CD4-positive, alpha-beta T cell treated with Interleukin-10 for 1 hour (primary cell): ENCODE results near the gene AIP.
A peak's percentile ranks its signal among the peaks of the same experiment; 100 is the strongest.
"Not testable (repeated sequence)": the region's sequence is repeated elsewhere in the genome, so short reads cannot be mapped to it uniquely, and the experiment has no call there.

Source experiments
- DNase-seq: peaks from one replicate; pipeline ENCODE4 v3.0.0-alpha.2; 2020

The AIP gene

DNA sequence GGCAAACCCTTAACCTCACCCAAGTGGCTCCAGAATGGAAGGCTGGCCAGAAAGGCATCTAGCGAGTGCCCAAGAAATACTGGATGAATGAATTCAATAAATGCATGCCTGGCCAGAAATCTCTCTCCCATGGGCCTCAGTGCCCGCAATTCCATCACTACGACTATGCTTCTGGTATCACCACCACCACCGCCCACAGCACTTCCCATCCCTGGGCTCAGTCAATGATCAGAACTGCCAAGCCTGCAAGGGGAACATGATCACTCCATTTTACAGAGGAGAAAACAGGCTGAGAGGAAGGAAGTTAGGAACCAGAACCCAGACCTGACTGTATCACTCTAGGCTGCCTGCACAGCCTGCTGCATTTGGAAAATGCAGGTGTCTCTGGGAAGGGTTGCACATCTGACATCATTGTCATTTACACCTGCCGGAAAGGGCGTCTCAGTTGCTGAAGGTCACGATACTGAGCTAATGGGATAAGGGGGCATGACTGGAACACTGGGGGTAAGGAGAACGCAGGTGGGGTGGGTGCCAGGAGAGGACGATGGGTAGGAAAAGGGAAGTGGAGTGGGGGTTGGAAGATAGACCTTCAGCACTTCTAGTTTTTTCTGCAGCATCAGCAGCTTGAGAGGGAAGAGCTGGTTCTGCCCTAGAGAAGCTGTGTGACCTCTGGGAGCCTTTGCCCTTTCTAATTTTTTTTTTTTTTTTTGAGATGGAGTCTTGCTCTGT, 33.5 kb upstream of the AIP start:
- no peak for DNase-seq

- DNase-seq = no peak
Observed at GRCh38 chr11:67450796-67451657, 31.8 kb upstream of the AIP start.

DNA sequence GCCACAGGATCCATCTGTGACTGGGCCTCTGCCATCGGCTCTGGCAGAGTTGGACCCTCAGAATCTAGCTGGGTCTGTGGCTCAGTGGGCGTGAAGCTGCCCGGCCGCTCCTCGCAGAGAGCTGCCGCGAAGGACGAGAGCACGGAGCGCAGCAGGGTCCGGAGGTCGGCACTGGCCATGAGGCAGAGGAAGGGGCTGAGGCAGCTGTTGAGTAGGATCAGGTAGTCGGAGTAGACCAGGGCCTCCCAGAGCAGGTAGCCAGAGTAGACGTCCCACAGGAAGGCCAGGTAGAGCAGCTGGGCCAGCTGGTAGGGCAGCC, 31.2 kb upstream of the AIP start:
- DNase-seq = no peak

DNA sequence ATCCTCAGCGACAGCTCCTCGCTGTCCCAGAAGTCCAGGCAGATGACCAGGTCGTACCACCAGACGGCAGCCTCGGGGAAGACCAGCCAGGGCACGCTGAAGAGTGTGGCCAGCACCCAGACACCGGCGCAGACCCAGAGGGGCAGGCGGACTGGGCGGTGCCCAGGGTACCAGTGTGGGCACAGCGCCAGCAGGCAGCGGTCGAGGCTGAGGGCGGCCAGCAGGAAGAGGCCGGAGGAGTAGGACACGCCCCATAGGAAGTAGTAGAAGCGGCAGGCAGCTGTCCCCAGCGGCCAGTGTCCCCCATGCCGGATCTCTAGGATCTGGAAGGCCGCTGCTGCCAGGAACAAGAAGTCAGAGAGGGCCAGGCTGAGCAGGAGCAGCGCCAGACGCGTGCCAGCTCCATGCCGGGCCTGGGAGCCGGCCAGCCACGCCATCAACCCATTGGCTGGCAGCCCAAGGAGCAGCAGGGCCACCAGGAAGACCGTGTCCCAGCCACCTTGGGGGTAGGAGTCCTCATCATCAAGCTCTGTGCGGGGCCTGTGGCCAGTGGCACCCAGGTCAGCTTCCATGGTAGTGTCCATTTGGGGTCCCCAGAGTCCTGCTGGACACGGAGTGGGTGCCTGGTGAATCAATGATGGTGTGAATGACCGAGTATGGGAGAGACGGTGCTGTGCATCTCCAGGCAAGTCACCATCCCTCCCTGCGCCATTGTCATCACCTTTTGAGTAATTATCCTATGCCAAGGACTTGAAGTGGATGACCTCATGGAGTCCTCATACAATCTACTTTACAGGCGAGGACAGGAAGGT, 30.5 kb upstream of the AIP start, which contains the start of gene GPR152:
GPR152 (minus strand) TSS at position 589 of the 812 bp plus-strand sequence; CDS start at position 584, 5 bp downstream.
- no peak for DNase-seq

DNA sequence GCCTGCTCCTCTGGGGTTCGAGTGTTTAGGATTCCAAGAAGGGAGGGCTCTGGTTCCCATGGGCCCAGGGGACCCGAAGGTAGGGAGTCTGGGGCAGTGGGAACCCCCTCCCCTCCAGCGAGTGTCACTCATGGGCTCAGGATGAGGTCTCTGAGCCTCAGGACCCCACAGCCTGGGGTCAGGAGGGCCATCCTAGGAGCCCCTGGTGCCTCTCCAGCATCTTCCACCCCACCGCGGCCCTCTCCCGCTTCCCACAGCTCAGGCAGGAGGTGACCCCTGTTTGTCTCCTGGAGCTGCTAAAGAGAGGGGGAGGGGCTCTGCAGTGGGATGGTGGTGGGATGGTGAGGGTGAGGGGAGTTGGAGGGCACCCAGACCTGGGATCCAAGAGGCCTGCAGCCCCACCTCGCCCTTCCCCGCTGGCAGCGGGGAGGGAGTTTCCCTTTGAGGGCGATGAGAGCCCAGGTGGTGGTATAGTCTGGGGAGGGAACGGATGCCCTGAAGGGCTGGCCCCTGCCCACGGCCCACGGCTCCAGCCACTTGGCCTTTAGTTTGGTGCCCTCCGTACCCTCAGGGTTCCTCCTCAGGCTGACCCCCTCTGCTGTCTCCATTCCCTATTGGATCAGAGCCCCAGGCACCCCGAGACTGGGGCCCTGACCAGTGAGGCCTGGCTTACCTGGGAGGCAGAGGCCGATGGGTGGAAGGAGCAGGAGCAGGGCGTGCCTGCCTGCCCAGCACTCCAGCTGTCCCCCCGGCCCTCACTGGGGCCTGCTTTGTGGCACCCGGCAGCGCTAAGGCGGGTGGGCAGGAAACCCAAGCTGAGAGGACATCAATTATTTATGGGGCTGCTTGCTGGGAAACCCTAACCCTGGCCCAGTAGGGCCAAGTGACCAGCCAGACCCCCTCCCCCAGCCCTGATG, 28.8 kb upstream of the AIP start:
- no peak for DNase-seq

DNA sequence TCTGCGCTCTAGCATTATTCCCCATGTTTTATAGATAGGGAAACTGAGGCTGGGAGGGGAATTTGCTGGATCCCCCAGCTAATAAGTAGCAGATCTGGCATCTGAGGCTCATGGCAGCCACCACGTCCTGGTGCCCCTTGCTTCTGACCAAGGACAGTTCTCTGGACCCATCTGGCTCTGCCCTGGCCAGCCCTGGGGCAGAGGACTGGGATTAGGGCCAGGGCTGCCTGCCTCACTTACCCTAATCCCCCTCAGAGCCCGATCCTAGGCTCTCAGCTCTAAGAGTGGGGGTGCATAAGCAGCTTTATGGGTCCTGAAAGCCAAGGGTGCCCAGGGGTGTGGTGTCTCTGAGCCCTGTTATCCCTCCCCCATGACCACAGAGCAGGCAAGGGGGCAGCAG, 27.8 kb upstream of the AIP start, which contains the start of gene CABP4:
CABP4 (plus strand) TSS at position 301 of the 400 bp plus-strand sequence; CDS start at position 371, 70 bp downstream.
- DNase-seq = no peak

DNA sequence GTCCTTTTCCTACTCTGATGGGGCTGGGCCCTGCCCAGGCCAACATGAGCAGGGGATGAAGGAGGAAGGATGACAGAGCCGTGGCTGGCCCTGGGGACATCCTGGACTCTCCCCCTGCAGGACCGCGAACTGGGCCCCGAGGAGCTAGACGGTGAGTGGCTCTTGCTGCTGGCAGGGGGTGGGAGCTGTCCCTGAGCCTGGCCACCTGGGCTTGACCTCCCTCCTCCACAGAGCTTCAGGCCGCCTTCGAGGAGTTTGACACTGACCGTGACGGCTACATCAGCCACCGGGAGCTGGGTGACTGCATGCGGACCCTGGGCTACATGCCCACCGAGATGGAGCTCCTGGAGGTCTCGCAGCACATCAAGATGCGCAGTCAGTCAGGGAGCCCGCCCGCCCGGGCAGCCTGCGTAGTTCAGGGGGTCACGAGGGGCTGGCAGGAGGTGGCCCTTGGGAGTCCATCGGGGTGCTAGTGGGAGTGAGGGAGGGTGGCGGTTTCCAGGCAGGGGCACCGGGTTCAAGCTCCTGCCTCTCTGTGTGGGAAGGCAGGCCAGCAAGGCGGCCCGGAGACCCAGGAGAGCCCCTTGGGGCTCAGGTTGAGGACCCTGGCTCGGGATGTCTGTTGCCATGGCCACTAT, 26.6 kb upstream of the AIP start:
- DNase-seq = no peak

GRCh38 chr11:67457453-67457852, 25.4 kb upstream of the AIP start:
- DNase-seq = no peak

DNA sequence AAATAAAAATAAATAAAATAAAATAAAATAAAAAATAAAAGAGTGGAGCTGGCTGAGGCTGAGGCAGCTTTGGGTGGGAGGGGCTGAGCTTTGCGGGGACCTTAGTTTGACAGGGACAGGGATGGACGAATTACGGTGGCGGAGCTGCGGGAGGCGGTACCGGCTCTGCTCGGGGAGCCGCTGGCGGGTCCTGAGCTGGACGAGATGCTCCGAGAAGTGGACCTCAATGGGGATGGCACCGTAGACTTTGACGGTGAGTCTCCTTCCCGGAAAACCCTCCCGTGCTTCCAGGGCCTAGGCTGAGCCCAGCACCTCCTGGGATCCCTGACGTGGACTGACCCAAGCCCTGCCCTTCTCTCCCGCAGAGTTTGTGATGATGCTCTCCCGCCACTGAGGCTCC, 24.6 kb upstream of the AIP start:
- DNase-seq = no peak

DNA sequence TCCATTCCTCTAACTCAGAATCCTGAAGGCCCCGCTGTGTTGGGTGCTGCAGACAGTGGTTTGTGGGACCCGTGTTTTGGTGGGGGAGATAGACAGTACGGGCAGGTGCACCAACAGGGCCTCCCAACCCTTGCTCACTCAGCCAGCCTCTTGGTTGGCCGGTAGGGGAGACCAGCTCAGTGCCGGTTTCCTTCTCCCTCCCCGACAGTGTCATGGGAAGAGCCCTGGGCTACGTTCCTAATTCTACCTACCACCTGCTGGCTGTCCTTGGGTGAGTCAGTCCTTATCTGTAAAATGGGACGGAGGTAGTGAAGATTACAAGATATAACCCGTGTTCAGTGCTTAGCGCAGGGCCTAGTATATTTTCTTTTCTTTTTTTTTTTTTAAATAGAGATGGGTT, 19.6 kb upstream of the AIP start:
- DNase-seq = no peak

DNA sequence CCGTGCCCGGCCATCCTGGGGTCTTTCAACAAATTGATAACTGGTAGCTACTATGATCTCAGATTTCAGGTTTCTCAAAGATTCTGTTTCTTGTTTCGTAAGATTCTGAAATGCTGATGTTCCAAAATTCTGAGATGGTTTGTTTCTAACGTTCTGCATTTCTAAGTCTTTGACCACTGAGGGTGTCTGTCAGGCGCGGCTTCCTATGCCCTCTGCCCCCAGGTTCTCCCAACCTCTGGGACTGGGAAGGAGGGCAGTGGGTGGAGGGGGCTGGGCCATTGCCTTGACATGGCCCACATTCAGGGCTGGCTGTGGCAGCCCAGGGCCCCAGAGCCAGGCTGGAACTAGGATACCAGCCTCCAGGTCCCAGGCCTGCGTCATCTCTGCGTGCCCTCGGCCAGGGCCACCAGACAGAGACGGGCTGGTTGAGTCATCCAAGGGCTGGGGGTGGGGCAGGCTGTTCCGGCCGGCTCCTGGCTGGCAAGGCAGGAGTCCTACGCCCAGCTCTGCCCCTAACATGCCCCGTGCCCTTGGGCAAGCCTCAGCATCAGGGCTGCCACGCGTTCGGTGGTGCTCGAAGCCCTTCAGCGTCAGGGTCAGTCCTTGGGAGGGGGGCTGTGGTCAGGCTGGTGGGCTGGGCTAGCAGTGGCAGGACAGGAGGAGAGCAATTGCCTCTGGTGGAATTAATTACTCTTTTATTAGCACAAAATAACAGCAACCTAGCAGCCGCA, 19.0 kb upstream of the AIP start:
- no peak for DNase-seq

DNA sequence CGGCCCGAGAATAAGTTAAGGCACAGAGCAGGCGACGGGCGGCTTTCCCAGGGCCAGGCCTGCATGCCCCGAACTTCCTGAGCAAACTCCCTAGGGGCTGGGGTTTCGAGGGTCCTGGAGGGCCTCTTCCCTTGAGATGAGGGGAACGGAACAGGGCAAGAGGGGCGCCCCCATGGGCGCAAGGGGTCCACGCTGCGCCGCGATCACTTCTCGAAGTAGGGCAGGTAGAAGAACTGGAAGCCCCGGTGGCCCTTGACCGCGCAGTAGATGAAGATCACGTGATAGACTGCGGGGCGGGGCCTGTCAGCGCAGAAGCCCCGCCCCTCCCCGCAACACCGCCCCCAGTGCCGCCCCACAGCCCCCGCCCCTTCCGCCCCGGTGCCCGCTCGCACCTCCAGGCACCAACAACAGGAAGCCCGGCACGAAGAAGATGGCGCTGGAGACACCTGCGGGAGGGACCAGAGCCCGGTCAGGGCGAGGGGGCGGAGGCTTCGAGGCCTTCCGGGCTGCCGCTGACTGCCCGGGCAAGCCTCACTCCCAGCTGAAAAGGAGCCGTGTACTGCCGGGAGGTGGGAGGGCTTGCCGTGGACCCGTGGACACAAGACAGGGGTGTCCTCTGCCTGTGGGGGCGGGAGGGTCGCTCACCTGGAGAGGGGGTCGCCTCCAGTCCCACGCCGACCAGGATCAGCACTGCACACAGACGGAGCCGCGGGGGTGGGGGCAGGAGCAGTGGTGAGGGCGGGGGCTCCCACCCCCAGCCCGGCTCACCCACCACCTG, 18.2 kb upstream of the AIP start:
- DNase-seq = peak; percentile 96

DNA sequence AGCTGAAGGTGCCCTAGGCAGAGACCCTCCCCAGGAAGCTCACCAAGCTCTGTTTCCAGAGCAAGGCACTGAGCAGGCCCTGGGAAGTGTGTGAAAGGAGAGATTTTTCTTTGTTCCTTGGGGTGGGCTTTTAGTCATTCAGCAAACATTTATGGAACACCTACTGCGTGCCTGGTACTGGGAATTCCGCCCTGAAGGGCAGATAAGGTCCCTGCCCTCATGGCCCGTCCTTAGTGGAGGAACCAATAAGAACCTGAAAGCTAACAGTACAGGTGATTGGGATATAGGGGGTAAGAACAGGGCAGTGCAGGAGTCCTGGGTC, 17.7 kb upstream of the AIP start:
- no peak for DNase-seq

- not testable (repeated sequence) for DNase-seq
Observed at GRCh38 chr11:67465530-67465929, 17.3 kb upstream of the AIP start.

GRCh38 chr11:67466367-67466766, 16.5 kb upstream of the AIP start:
- DNase-seq = no peak

DNA sequence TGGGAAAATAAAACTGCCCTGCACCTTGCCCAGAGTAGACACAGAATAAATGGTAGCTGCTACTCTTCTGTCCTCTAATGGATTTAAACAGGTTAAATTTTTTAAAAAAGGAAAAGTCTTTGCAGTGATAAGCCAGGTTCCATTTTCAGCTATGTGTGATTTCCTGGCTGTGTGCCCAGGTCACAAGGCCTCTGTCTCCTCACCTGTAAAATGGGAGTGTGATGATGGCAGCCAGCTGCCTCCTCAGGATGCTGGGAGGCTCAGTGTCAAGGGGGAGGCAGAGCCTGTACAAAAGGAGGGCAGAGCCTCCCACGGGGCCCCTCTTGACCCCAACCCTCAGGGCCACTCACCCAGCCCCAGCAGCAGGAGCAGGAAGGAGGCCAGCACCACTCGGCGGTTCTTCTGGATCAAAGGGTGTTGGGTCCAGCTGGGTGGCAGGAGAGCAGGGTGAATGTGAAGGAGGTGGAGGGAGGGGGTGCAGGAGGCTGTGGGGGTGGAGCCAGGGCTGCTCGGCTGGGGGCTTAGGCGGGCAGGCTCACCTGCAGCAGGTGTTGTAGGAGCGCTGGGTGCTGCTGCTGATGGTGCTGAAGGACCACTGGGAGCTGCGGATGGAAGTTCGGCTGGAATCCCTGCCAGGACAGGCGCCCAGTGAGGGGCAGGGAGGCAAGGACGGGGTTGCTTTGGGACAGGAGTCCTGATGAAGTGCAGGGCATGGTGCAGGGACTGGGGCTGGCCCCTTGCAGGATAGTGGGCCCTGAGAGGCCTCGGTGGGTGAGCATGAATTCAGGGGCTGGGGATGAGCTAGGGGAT, 15.7 kb upstream of the AIP start:
- DNase-seq = no peak

DNA sequence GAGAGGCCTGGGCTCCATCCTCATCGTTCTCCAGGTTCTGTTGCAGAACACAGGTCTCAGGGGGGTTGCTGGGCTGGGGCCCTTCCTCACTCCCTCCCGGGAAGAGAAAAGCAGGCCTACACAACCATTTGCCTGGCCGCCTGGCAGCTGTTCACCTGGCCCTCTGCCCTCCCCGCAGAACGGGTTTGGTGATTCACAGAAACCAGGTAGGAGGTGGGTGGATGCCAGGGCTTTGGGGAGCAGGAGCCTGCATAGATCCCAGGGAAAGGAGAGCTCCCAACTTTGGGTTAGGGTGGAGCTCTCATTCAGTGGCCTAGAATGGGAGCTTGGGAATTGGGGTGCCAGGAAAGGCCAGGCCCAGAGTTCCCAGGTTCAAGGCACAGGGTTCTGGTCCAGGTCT, 14.8 kb upstream of the AIP start:
- DNase-seq = no peak

GRCh38 chr11:67468456-67468758, 14.4 kb upstream of the AIP start:
- DNase-seq = no peak

DNA sequence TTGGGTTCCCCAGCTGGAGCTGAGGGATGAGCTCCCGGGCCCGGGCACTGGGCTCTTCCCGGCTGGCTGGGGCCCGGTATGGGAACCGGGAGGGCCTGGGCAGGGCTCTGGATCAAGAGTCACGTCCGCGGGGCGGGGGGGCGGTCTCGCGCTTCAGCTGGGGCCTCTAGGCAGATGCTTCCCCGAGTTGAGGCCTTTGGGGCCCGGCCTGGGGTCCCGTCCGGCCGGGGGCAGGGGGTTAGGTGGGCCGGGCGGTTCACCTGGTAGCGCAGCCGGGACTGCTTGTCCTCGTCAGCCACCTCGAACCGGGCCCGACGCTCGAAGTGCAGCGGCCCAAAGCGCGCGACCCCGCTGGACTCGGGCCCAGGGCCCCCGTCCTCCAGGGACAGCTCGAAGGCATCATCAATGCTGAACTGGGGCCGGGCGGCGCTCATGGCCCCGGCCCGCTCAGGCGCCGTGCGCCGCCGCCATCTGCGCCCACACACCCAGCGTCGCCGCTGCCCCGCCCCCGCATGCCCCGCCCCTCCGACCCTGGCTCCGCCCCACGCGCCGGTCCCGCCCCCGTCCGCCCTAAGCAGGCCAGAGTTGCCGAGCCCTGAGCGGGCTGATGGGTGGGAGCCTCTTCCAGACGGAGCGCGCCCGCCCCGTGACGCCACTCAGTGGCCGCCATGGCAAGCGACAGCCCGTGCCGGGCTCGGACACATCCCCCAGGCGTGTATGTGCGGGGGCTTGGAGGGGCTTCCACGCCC, 13.9 kb upstream of the AIP start, which contains the start of gene TMEM134:
TMEM134 (minus strand) TSS at position 493 of the 749 bp plus-strand sequence; CDS start at position 434, 59 bp downstream.
- DNase-seq = peak; percentile 94
